HG03039 (cell line): ENCODE measurements around the gene ZNF425.
"Not testable (repeated sequence)": the region's sequence is repeated elsewhere in the genome, so short reads cannot be mapped to it uniquely, and the experiment has no call there.

ENCODE experiments used
- ATAC-seq: cut with Tn5 transposase; IDR thresholded peaks from one replicate; pipeline ENCODE4 v1.9.1; 2021; ENCODE audit warnings: mild to moderate bottlenecking, moderate library complexity; ENCODE audit not compliant: unreplicated experiment

The ZNF425 gene

DNA sequence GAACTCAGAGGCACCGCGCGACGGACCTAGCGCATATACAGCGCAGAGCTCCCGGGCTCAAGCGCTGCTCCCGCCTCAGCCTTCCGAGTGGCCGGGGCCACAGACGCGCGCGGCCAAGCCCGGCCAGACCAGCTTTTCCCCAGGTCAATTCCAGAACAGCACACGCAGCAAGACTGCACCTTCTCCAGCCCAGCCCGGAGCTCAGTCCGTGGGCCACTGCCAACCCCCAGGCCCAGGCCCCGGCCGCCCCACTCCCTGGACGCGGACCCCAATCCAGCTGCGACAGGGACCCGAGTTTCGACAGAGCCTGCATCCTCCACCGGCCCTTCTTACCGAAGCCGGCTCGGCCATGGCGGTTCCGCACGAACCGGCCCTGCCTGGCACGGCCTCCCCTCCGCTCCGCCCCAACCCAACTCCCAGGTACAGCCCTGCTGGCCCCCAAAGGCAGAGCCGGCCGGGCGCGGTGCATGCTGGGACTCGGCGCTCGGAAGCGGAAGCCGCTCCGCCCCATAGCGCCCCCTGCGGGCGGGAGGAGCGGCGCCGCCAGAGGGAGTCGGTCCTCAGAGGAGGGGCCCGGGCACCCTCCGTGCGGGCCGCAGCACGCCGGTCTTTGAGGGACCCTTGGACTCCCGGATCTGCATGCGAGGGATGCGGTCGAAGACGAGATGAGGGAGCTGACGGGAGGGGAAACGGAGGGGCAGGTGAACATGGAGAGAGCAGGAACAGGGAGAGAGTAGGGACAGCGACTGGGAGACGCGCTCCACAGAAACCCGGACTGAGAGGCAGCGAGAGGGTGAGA is at the start of gene ZNF425:
Gene ZNF425 (minus strand): TSS at position 462 of the 799 bp plus-strand sequence. CDS start 111 bp downstream, at position 351.
- peak; percentile 85 for ATAC-seq

DNA sequence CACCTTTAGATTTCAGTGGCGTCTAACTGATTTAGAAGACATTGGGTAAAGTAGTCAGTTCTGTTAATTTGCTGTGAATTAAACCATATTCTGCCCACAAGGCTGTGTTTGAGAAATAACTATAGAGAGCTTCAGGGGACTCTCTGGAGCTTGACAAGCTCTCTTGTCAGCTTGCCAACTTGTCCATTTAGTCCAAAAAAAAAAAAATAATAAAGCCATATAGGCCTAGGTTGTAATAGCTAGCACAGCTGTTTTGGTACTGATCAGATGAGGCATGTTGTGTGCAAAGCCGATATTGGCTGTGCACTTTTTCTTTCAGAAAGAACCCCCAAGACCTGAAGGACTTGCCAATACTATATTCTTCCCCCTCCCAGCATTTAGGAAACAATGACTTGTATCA is 49.0 kb upstream of the ZNF425 start:
- ATAC-seq, result no peak

DNA sequence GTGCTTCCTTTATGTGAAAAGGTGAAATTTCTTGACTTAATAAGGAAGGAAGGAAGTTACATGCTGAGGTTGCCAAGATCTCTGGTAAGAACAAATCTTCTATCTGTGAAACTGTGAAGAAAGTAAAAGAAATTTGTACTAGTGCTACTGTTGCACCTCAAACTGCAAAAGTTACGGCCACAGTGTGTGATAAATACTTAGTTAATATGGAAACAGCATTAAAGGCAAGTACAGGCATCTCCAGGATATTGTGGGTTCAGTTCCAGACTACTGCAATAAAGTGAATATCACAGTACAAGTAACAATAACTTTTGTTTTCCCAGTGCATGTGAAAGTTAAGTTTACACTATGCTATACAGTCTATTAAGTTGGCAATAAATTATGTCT is 46.4 kb upstream of the ZNF425 start:
- ATAC-seq, result no peak

GRCh38 chr7:149171892-149172533 is 45.9 kb upstream of the ZNF425 start:
- no peak for ATAC-seq

- no peak for ATAC-seq
Observed at GRCh38 chr7:149166630-149167352, 40.7 kb upstream of the ZNF425 start.

DNA sequence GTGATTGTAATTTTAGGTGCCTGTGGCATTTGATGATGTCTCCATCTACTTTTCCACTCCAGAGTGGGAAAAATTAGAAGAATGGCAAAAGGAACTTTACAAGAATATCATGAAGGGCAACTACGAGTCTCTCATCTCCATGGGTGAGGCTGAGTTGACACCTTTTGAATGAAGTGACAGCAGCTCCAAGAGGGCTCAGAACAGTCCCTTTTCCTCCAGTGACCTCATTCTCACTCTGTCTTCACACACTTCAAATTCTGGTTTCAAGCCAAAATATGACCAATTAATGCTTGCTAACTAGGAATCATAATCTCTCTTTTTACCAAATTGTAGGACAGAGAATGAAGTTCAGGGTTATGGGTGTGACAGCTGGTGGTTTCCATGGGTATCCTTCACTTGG is 40.0 kb upstream of the ZNF425 start:
- ATAC-seq, result no peak

DNA sequence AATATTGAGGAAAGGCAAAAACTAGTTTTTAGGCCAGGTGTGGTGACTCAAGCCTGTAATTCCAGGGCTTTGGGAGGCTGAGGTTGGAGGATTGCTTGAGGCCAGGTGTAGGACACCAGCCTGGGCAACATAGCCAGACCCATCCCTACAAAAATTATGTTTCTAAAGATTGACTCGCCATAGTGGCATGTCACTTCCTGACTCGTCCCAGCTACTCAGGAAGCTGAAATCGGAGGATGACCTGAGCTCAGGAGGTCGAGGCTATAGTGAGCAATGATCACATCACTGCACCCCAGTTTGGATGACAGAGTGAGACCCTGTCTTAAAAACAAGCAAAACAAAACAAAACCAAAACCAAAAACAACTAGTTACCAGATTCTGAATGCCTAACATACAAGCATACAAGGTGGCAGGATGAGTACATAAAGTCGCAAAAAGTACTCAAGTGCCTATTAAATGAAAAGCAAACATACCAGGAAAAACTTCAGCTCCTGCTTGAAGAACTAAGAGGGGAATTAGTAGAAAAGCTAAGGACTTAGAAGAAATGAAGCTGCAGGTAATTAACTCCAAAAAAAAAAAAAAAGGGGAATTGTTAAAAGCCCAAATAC is 35.2 kb upstream of the ZNF425 start:
- ATAC-seq, result no peak

GRCh38 chr7:149156898-149157297 is 30.8 kb upstream of the ZNF425 start:
- ATAC-seq, result no peak

DNA sequence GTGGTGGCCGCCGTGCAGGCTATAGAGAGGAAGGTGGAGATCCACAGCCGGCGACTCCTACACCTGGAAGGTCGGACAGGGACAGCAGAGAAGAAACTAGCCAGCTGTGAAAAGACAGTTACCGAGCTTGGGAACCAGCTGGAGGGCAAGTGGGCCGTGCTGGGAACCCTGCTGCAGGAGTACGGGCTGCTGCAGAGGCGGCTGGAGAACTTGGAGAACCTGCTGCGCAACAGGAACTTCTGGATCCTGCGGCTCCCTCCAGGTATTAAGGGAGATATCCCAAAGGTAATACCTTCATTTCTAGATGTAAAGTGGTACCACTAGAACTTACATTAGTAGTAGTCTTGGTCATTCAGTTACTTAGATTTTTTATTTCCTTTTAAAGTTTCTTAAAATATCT is 27.9 kb upstream of the ZNF425 start:
- no peak for ATAC-seq

GRCh38 chr7:149153346-149153745 is 27.2 kb upstream of the ZNF425 start:
- no peak for ATAC-seq

DNA sequence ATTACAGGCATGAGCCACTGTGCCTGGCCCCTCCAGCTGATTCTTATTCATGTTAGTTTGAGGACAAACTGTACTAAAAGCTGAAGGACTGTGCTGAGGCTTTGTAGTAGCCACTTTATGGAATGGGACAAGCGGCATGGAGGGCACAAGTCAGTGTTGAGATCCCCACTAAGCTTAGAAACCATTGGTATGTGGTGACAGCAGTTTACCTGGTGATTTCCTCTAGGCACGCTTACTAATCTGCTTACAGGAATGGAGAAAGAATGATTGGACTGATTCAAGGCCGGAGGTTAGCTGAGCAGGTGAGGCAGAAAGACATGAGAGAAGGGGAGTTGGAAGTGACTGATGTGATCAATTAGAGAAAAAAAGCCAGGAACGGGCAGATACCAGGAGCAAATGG is 24.9 kb upstream of the ZNF425 start:
- ATAC-seq, result no peak

- ATAC-seq, result peak; percentile 25
Observed at GRCh38 chr7:149147752-149148653, 21.9 kb upstream of the ZNF425 start.

- ATAC-seq, result peak; percentile 68
Observed at GRCh38 chr7:149147072-149147751, 21.1 kb upstream of the ZNF425 start, which contains the start of gene ZNF398. TSS of gene ZNF398 (plus strand) at chr7:149147453. CDS start at chr7:149147743, 290 bp downstream.

- ATAC-seq, result no peak
Observed at GRCh38 chr7:149145031-149145845, 19.1 kb upstream of the ZNF425 start.

- not testable (repeated sequence) for ATAC-seq
Observed at GRCh38 chr7:149144436-149144922, 18.4 kb upstream of the ZNF425 start.

DNA sequence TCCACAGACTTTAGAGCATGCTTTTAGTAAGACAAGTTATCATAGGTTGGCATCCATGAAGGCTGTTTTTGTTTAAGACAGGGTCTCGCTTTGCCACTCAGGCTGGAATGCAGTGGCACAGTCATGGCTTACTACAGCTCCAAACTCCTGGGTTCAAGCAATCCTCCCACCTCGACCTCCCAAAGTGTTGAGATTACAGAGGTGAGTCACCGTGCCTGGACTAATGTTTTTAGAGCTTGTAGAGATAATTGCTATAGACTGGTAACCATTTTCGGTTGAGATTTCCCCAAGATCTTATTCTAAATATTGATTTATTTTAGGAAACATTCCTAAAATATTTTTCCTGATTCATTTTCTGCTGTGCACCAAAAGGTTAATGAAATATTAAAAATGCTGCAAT is 15.8 kb upstream of the ZNF425 start:
- ATAC-seq, result no peak

DNA sequence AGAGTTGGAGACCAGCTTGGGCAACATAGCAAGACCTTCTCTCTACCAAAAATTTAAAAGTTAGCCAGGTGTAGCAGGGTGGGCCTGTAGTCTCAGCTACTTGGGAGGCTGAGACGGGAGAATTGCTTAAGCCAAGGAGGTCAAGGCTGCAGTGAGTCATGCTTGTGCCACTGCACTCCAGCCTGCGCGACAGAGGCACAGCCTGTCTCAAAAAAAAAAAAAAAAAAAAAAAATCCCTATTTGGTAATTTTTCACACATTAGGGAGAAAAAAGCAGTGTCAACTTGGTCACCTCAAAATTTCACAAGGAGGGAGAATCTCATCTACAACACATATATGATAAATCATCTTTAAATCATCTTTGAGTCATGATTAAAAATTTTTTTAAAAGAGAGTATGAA is 14.7 kb upstream of the ZNF425 start:
- no peak for ATAC-seq

DNA sequence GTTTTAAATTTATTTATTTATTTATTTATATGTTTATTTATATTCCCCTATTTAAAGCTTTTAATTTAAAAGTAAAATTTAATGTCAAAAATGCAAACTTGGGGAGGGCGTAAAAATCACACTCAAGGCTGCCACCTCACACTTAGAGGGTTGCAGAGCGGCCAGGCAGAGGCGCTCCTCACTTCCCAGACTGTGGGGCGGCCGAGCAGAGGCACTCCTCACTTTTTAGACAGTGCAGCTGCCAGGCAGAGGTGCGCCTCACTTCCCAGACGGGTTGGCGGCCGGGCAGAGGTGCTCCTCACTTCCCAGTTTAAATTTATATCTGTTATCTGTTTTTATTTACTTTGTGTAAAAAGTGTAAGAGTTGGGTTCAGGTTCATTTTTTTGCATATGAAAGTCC is 10.0 kb upstream of the ZNF425 start:
- no peak for ATAC-seq
